K562 (cell line): ENCODE data around the gene ZNF488. TPM values are rescaled to one million over a fixed set of nuclear protein-coding genes. Genes with fewer than 3 reads are reported as not detected.
A peak's percentile ranks its signal among the peaks of the same experiment; 100 is the strongest.

Source experiments
- ARID1B ChIP-seq: fragments of 450-650 bp; IDR thresholded peaks from 2 replicates; pipeline ENCODE4 v1.6.1; 2016; ENCODE audit warnings: antibody characterized with exemption, mild to moderate bottlenecking, inconsistent platforms
- CBX1 ChIP-seq: sonication (generic); IDR thresholded peaks from 2 replicates; pipeline ENCODE4 v1.6.1; 2016; ENCODE audit warnings: antibody characterized with exemption, low read depth, mild to moderate bottlenecking
- CHD2 ChIP-seq: IDR thresholded peaks from 2 replicates; pipeline ENCODE4 v1.6.1; 2011; ENCODE audit warnings: low read depth, low read length
- HLTF ChIP-seq: fragments of 450-650 bp; IDR thresholded peaks from 2 replicates; pipeline ENCODE4 v1.6.1; 2016
- MAFF ChIP-seq: IDR thresholded peaks from 2 replicates; pipeline ENCODE4 v1.6.1; 2012; ENCODE audit warnings: low read length, improper control_type of control experiment
- MCM2 ChIP-seq: fragments of 450-650 bp; IDR thresholded peaks from 2 replicates; pipeline ENCODE4 v1.6.1; 2017; ENCODE audit warnings: low read depth, mild to moderate bottlenecking
- MXD1 ChIP-seq: fragments of 250-450 bp; sonication (Bioruptor Pico); IDR thresholded peaks from 2 replicates; pipeline ENCODE4 v1.8.0; 2021; ENCODE audit warnings: borderline replicate concordance, mild to moderate bottlenecking, moderate library complexity; ENCODE audit not compliant: poor library complexity, severe bottlenecking
- MXI1 ChIP-seq: IDR thresholded peaks from 2 replicates; pipeline ENCODE4 v1.6.1; 2011; ENCODE audit warnings: low read depth, mild to moderate bottlenecking, improper control_type of control experiment, low read length
- SMAD2 ChIP-seq: fragments of 150-350 bp; IDR thresholded peaks from 2 replicates; pipeline ENCODE4 v1.6.1; 2014; ENCODE audit warnings: low read depth, mild to moderate bottlenecking, low read length
- TSC22D4 ChIP-seq: fragments of 450-650 bp; IDR thresholded peaks from 2 replicates; pipeline ENCODE4 v1.6.1; 2016; ENCODE audit warnings: missing genetic modification characterization, missing biosample characterization, control low read depth
- ZNF41 ChIP-seq: fragments of 250-450 bp; sonication (Bioruptor Pico); conservative IDR thresholded peaks from 2 replicates; pipeline ENCODE4 v1.4.0; 2020; ENCODE audit warnings: mild to moderate bottlenecking
- ZNF583 ChIP-seq: fragments of 250-450 bp; sonication (Bioruptor Pico); IDR thresholded peaks from 2 replicates; pipeline ENCODE4 v1.4.0; 2020
- ZNF695 ChIP-seq: fragments of 450-650 bp; formaldehyde crosslinking; IDR thresholded peaks from 2 replicates; pipeline ENCODE4 v1.4.0; 2020; ENCODE audit warnings: mild to moderate bottlenecking, moderate library complexity
- polyA plus RNA-seq, 8 experiments: library from polyadenylated mRNA; depleted of rRNA in 4 of 8; stranded (reverse) in 5 of 8; unstranded in 3 of 8; fragments of >200 nt; fragmentation: Nextera tagmentation in 2 of 8; fragmentation: Illumina TruSeq in 1 of 8; extraction: Ambion mirVana in 2 of 8; extraction: Trizol in 1 of 8; gene quantifications; 2 replicates each; pipeline versions ENCODE4 v1.2.1 to v1.2.3, GENCODE V29; 2011 to 2014; ENCODE audit warnings: inconsistent platforms in 1 of 8, missing spikeins in 1 of 8
- total RNA-seq, 7 experiments: library from RNA; depleted of rRNA in 6 of 7; stranded (reverse); fragments of >200 nt in 6 of 7; fragmentation: Illumina TruSeq in 2 of 7; extraction: Trizol in 2 of 7; gene quantifications; 2 replicates each; pipeline versions ENCODE4 v1.2.1 to v1.2.3, GENCODE V29; 2011 to 2021; ENCODE audit warnings: low replicate concordance in 1 of 7
- TF ChIP-seq, protein P1 (sequence below): fragments of 450-650 bp; IDR thresholded peaks from 2 replicates; pipeline ENCODE4 v1.6.1; 2016; ENCODE audit warnings: mild to moderate bottlenecking, moderate library complexity
- TF ChIP-seq, protein P2 (sequence below): fragments of 450-650 bp; IDR thresholded peaks from 2 replicates; pipeline ENCODE4 v1.6.1; 2016; ENCODE audit warnings: low read depth, mild to moderate bottlenecking, moderate library complexity

Gene ZNF488
- total and polyA plus RNA-seq, 9 of the 15 experiments (the other 6 are each of a cell fraction or from before 2014, with no cell fraction given), result 0.03 to 0.09 (median 0.05) TPM; not detected in 3

DNA sequence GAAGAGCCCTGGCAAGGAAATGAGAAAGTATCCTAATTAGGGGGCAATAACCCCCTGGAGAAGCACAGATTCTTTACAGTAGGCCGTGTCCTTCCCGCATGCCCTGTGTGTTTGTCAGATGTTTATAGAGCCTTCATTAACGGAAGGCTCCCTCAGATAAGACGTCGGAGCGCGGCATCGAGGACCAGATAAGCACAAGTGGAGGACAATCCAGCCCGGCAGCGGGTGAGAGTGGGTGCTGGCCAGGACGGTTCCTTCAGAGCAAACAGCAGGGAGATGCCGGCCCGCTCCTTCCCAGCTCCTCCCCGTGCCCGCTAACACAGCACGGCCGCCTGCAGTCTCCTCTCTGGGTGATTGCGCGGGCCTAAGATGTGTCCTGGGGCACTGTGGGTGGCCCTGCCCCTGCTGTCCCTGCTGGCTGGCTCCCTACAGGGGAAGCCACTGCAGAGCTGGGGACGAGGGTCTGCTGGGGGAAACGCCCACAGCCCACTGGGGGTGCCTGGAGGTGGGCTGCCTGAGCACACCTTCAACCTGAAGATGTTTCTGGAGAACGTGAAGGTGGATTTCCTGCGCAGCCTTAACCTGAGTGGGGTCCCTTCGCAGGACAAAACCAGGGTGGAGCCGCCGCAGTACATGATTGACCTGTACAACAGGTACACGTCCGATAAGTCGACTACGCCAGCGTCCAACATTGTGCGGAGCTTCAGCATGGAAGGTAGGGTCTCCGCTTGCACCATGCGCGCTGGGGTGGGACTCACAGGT, 61.6 kb downstream of the ZNF488 start, which contains the start of gene GDF2 (continued):
- TF ChIP-seq, protein P1, sequence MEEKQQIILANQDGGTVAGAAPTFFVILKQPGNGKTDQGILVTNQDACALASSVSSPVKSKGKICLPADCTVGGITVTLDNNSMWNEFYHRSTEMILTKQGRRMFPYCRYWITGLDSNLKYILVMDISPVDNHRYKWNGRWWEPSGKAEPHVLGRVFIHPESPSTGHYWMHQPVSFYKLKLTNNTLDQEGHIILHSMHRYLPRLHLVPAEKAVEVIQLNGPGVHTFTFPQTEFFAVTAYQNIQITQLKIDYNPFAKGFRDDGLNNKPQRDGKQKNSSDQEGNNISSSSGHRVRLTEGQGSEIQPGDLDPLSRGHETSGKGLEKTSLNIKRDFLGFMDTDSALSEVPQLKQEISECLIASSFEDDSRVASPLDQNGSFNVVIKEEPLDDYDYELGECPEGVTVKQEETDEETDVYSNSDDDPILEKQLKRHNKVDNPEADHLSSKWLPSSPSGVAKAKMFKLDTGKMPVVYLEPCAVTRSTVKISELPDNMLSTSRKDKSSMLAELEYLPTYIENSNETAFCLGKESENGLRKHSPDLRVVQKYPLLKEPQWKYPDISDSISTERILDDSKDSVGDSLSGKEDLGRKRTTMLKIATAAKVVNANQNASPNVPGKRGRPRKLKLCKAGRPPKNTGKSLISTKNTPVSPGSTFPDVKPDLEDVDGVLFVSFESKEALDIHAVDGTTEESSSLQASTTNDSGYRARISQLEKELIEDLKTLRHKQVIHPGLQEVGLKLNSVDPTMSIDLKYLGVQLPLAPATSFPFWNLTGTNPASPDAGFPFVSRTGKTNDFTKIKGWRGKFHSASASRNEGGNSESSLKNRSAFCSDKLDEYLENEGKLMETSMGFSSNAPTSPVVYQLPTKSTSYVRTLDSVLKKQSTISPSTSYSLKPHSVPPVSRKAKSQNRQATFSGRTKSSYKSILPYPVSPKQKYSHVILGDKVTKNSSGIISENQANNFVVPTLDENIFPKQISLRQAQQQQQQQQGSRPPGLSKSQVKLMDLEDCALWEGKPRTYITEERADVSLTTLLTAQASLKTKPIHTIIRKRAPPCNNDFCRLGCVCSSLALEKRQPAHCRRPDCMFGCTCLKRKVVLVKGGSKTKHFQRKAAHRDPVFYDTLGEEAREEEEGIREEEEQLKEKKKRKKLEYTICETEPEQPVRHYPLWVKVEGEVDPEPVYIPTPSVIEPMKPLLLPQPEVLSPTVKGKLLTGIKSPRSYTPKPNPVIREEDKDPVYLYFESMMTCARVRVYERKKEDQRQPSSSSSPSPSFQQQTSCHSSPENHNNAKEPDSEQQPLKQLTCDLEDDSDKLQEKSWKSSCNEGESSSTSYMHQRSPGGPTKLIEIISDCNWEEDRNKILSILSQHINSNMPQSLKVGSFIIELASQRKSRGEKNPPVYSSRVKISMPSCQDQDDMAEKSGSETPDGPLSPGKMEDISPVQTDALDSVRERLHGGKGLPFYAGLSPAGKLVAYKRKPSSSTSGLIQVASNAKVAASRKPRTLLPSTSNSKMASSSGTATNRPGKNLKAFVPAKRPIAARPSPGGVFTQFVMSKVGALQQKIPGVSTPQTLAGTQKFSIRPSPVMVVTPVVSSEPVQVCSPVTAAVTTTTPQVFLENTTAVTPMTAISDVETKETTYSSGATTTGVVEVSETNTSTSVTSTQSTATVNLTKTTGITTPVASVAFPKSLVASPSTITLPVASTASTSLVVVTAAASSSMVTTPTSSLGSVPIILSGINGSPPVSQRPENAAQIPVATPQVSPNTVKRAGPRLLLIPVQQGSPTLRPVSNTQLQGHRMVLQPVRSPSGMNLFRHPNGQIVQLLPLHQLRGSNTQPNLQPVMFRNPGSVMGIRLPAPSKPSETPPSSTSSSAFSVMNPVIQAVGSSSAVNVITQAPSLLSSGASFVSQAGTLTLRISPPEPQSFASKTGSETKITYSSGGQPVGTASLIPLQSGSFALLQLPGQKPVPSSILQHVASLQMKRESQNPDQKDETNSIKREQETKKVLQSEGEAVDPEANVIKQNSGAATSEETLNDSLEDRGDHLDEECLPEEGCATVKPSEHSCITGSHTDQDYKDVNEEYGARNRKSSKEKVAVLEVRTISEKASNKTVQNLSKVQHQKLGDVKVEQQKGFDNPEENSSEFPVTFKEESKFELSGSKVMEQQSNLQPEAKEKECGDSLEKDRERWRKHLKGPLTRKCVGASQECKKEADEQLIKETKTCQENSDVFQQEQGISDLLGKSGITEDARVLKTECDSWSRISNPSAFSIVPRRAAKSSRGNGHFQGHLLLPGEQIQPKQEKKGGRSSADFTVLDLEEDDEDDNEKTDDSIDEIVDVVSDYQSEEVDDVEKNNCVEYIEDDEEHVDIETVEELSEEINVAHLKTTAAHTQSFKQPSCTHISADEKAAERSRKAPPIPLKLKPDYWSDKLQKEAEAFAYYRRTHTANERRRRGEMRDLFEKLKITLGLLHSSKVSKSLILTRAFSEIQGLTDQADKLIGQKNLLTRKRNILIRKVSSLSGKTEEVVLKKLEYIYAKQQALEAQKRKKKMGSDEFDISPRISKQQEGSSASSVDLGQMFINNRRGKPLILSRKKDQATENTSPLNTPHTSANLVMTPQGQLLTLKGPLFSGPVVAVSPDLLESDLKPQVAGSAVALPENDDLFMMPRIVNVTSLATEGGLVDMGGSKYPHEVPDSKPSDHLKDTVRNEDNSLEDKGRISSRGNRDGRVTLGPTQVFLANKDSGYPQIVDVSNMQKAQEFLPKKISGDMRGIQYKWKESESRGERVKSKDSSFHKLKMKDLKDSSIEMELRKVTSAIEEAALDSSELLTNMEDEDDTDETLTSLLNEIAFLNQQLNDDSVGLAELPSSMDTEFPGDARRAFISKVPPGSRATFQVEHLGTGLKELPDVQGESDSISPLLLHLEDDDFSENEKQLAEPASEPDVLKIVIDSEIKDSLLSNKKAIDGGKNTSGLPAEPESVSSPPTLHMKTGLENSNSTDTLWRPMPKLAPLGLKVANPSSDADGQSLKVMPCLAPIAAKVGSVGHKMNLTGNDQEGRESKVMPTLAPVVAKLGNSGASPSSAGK, result peak; percentile 56; the same call in 1 of the 2 replicates
- TF ChIP-seq MXI1, result no peak
- TF ChIP-seq SMAD2, result no peak
- TF ChIP-seq, protein P2, sequence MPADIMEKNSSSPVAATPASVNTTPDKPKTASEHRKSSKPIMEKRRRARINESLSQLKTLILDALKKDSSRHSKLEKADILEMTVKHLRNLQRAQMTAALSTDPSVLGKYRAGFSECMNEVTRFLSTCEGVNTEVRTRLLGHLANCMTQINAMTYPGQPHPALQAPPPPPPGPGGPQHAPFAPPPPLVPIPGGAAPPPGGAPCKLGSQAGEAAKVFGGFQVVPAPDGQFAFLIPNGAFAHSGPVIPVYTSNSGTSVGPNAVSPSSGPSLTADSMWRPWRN, result 0 out of 2 replicates have a peak, but pooled peaks have one; percentile 78
- TF ChIP-seq MCM2, result no peak
- no peak for TF ChIP-seq MAFF
- TF ChIP-seq ZNF41, result no peak
- no peak for TF ChIP-seq ZNF695
- no peak for TF ChIP-seq HLTF
- no peak for TF ChIP-seq CBX1
- no peak for TF ChIP-seq ZNF583 (CRISPR knock-in tag)
- no peak for TF ChIP-seq TSC22D4 (tag)
- no peak for TF ChIP-seq CHD2
- peak; percentile 93 for TF ChIP-seq ARID1B
- no peak for TF ChIP-seq MXD1 (CRISPR knock-in tag)
